GM12878 (cell line): ENCODE results near the gene ZC3H15. TPM values are rescaled to one million over a fixed set of nuclear protein-coding genes. Genes with fewer than 3 reads are reported as not detected.
"Not testable (repeated sequence)": the region's sequence is repeated elsewhere in the genome, so short reads cannot be mapped to it uniquely, and the experiment has no call there.

Experiments used
- ATAC-seq: fragments of 200-7000 bp; cut with Tn5 transposase; 3 replicates; pipeline ENCODE4 v1.9.1; 2020; ENCODE audit warnings: mild to moderate bottlenecking, moderate library complexity
- BruUV-seq: library from RNA; stranded (reverse); fragments of 400-500 nt; replicated peaks from 2 replicates; lab custom pipeline; 2021; lab: Mats Ljungman, UMichigan
- CTCF ChIA-PET: fragments of 300-600 bp; sonication (Branson Sonifier 250); formaldehyde crosslinking; extraction: SDS; loops from one replicate; lab custom pipeline; 2021; ENCODE audit warnings: inconsistent platforms; lab: Yijun Ruan, JAX
- POLR2A ChIA-PET: fragments of 350-600 bp; formaldehyde crosslinking; extraction: SDS; loops from one replicate; lab custom pipeline; 2021; ENCODE audit warnings: inconsistent platforms; lab: Charles Lee
- RAD21 ChIA-PET: fragments of 300-600 bp; sonication (Branson Sonifier 250); formaldehyde crosslinking; loops from one replicate; lab custom pipeline; 2023; ENCODE audit warnings: antibody characterized with exemption; ENCODE audit not compliant: unreplicated experiment; lab: Charles Lee
- SMC1A ChIA-PET: fragments of 300-600 bp; sonication (Branson Sonifier 250); formaldehyde crosslinking; loops from one replicate; lab custom pipeline; 2023; ENCODE audit not compliant: unreplicated experiment, uncharacterized antibody; lab: Charles Lee
- DNase-seq: peaks from one replicate; pipeline ENCODE4 v3.0.0-alpha.2; 2011; ENCODE audit warnings: low read depth, low spot score
- FAIRE-seq: peaks from 3 replicates; lab custom pipeline; 2011; peaks lifted over from hg19 to GRCh38; lab: Jason Lieb, UNC
- H2AFZ ChIP-seq: 2 replicates; pipeline ENCODE4 v1.6.0; 2011; ENCODE audit warnings: low read depth, low read length, control low read depth; ENCODE audit not compliant: control insufficient read depth
- H3K27ac ChIP-seq: 2 replicates; pipeline ENCODE4 v1.5.1; 2011; ENCODE audit warnings: control low read depth; ENCODE audit not compliant: control insufficient read depth, insufficient read depth
- H3K27me3 ChIP-seq, 2 experiments: replicated peaks in 1 of 2; 2 replicates each; pipeline versions ENCODE4 v1.6.0 to v1.6.1; 2011; ENCODE audit warnings: low read length in 1 of 2; ENCODE audit not compliant: control insufficient read depth in 2 of 2, insufficient read depth in 2 of 2
- H3K36me3 ChIP-seq, 2 experiments: 2 replicates each; pipeline ENCODE4 v1.5.1; 2011; ENCODE audit warnings: low read length in 1 of 2; ENCODE audit not compliant: control insufficient read depth in 2 of 2, insufficient read depth in 2 of 2
- H3K4me1 ChIP-seq: 2 replicates; pipeline ENCODE4 v1.6.1; 2011; ENCODE audit warnings: mild to moderate bottlenecking, low read length, moderate library complexity, mixed read lengths; ENCODE audit not compliant: control insufficient read depth, insufficient read depth
- H3K4me2 ChIP-seq: 2 replicates; pipeline ENCODE4 v1.6.0; 2011; ENCODE audit warnings: control low read depth; ENCODE audit not compliant: control insufficient read depth, insufficient read depth
- H3K4me3 ChIP-seq: fragments of 200-600 bp; sonication (generic); 2 replicates; pipeline ENCODE4 v1.5.1; 2016
- H3K79me2 ChIP-seq: 2 replicates; pipeline ENCODE4 v1.6.0; 2011; ENCODE audit warnings: low read length; ENCODE audit not compliant: control insufficient read depth, insufficient read depth
- H3K9ac ChIP-seq: 2 replicates; pipeline ENCODE4 v1.8.0; 2011; ENCODE audit warnings: low read length, control low read depth, mixed read lengths; ENCODE audit not compliant: control insufficient read depth, insufficient read depth
- H3K9me3 ChIP-seq: replicated peaks from 3 replicates; pipeline ENCODE4 v1.5.1; 2011; ENCODE audit warnings: mild to moderate bottlenecking, low read length; ENCODE audit not compliant: control insufficient read depth, insufficient read depth
- H4K20me1 ChIP-seq: 2 replicates; pipeline ENCODE4 v1.6.0; 2011; ENCODE audit not compliant: control insufficient read depth, insufficient read depth
- DPF2 ChIP-seq: fragments of 450-650 bp; IDR thresholded peaks from 2 replicates; pipeline ENCODE4 v1.6.1; 2017; ENCODE audit warnings: mild to moderate bottlenecking
- IKZF1 ChIP-seq: fragments of 450-650 bp; conservative IDR thresholded peaks from 2 replicates; pipeline ENCODE4 v1.6.1; 2017; ENCODE audit warnings: antibody characterized with exemption, mild to moderate bottlenecking
- JUNB ChIP-seq: IDR thresholded peaks from 2 replicates; pipeline ENCODE4 v1.6.1; 2016; ENCODE audit warnings: antibody characterized with exemption, mild to moderate bottlenecking
- PKNOX1 ChIP-seq: fragments of 450-650 bp; IDR thresholded peaks from 2 replicates; pipeline ENCODE4 v1.6.1; 2016; ENCODE audit warnings: mild to moderate bottlenecking
- PML ChIP-seq: IDR thresholded peaks from 2 replicates; pipeline ENCODE4 v1.6.1; 2012; ENCODE audit warnings: low read length, inconsistent platforms
- ZBTB40 ChIP-seq: fragments of 450-650 bp; IDR thresholded peaks from 2 replicates; pipeline ENCODE4 v1.6.1; 2016; ENCODE audit warnings: mild to moderate bottlenecking, moderate library complexity, borderline replicate concordance
- ZNF384 ChIP-seq: IDR thresholded peaks from 2 replicates; pipeline ENCODE4 v1.6.1; 2012; ENCODE audit warnings: low read depth, mild to moderate bottlenecking, low read length, improper control_type of control experiment, borderline replicate concordance
- WGBS: methylation state at CpG from one replicate; pipeline ENCODE4 v1.1.6; 2016; ENCODE audit warnings: low lambda C conversion rate; ENCODE audit not compliant: insufficient replicate concordance, insufficient coverage; ENCODE audit errors: missing lambda C conversion rate; 5-methylcytosine and 5-hydroxymethylcytosine counted together
- in situ Hi-C: fragments of 300-500 bp; cut with MboI; formaldehyde crosslinking; loops from 9 replicates; pipeline ENCODE4 v1.14.3; 2018; ENCODE audit warnings: mixed read lengths
- intact Hi-C: fragments of 100-400 bp; cut with micrococcal nuclease; formaldehyde crosslinking; loops from one replicate; pipeline ENCODE4 v1.14.2; 2022; ENCODE audit not compliant: unreplicated experiment
- polyA plus RNA-seq, 11 experiments: library from polyadenylated mRNA; depleted of rRNA in 4 of 11; unstranded in 6 of 11; stranded (reverse) in 5 of 11; fragments of >200 nt; fragmentation: Nextera tagmentation in 4 of 11; fragmentation: Illumina TruSeq in 1 of 11; extraction: Ambion mirVana in 4 of 11; extraction: Trizol in 1 of 11; gene quantifications; 1 replicate in 1 of 11; 2 replicates in 10 of 11; pipeline versions ENCODE4 v1.2.1 to v1.2.3, GENCODE V29; 2011 to 2016; ENCODE audit warnings: inconsistent platforms in 2 of 11, missing spikeins in 2 of 11, low read depth in 1 of 11
- total RNA-seq, 4 experiments: library from RNA; depleted of rRNA in 3 of 4; stranded (reverse); fragments of >200 nt in 3 of 4; fragmentation: Illumina TruSeq in 1 of 4; extraction: Trizol in 1 of 4; gene quantifications; 2 replicates each; pipeline versions ENCODE4 v1.2.1 to v1.2.3, GENCODE V29; 2013 to 2021

Gene ZC3H15
- total and polyA plus RNA-seq, 10 of the 15 experiments (the other 5 are each of a cell fraction or from before 2014, with no cell fraction given) = 51.5 to 152 (median 123) TPM

GRCh38 chr2:186518945-186519344 lies 32.9 kb downstream of the ZC3H15 start:
- ATAC-seq = no peak
- H3K27ac ChIP-seq = no peak overlapping the region
- CTCF ChIA-PET = interaction anchor here (0.9 to 6.2 kb wide), 5 partner anchors 9 to 123 kb away, joined by 3 to 35 read pairs (median 4); no protein-coding TSS in a partner anchor
- no peak overlapping the region for H2AFZ ChIP-seq
- intact Hi-C loops (no loop called here), in situ Hi-C loops (no loop called here)
- no peak overlapping the region for H3K4me3 ChIP-seq
- WGBS = 86% methylated on average over 3 of the region's 3 CpGs
- no peak overlapping the region for H3K9ac ChIP-seq
- BruUV-seq = no TSS peak
- SMC1A ChIA-PET = interaction anchor here (1.2 to 4.7 kb wide), 4 partner anchors 14 to 122 kb away, joined by 3 to 28 read pairs (median 5); partner anchors contain the start of gene ITGAV
- POLR2A ChIA-PET = no interaction called here
- H3K27me3 ChIP-seq = no peaks in the 10 kb centered on the region
- H3K79me2 ChIP-seq = no peaks in the 10 kb centered on the region
- DNase-seq = no peak
- no peaks in the 10 kb centered on the region for H4K20me1 ChIP-seq
- FAIRE-seq = no peak
- H3K4me2 ChIP-seq = no peak overlapping the region
- TF ChIP-seq DPF2 = no peak
- TF ChIP-seq ZNF384 = no peak
- TF ChIP-seq PML = no peak
- TF ChIP-seq ZBTB40 = no peak
- no peak for TF ChIP-seq PKNOX1
- no peak for TF ChIP-seq IKZF1
- no peak for TF ChIP-seq JUNB
- no peaks in the 10 kb centered on the region for H3K9me3 ChIP-seq
- H3K4me1 ChIP-seq = no peaks in the 10 kb centered on the region
- RAD21 ChIA-PET = interaction anchor here (0.6 kb wide), 1 partner anchor 74 kb away, joined by 3 read pairs; no protein-coding TSS in a partner anchor
- H3K36me3 ChIP-seq = peaks cover 2 to 12% of the 10 kb centered on the region in 2 experiments; a peak in 3 of 4 replicates

- RAD21 ChIA-PET, BruUV-seq, H3K4me3 ChIP-seq, intact Hi-C loops, H3K27ac ChIP-seq, H3K4me1 ChIP-seq, H3K27me3 ChIP-seq, SMC1A ChIA-PET, H3K9ac ChIP-seq, in situ Hi-C loops, FAIRE-seq, H3K79me2 ChIP-seq, H3K4me2 ChIP-seq, H4K20me1 ChIP-seq, CTCF ChIA-PET, DNase-seq, H2AFZ ChIP-seq, ATAC-seq, H3K9me3 ChIP-seq, POLR2A ChIA-PET: not testable (repeated sequence)
- 90% methylated on average over 9 of the region's 9 CpGs for whole genome bisulfite sequencing
- peaks cover 2 to 12% of the 10 kb centered on the region in 2 experiments; a peak in 3 of 4 replicates for H3K36me3 ChIP-seq
Observed at GRCh38 chr2:186521570-186522153, 35.6 kb downstream of the ZC3H15 start.
